Activated CD4-positive, alpha-beta T cell treated with anti-CD3 and anti-CD28 coated beads for 4 hours (primary cell): ENCODE results near the gene NBEAL1.
"Not testable (repeated sequence)": the region's sequence is repeated elsewhere in the genome, so short reads cannot be mapped to it uniquely, and the experiment has no call there.

Experiments used
- DNase-seq, 2 donors: peaks; one replicate each; pipeline ENCODE4 v3.0.0-alpha.2; 2020

The NBEAL1 gene

DNA sequence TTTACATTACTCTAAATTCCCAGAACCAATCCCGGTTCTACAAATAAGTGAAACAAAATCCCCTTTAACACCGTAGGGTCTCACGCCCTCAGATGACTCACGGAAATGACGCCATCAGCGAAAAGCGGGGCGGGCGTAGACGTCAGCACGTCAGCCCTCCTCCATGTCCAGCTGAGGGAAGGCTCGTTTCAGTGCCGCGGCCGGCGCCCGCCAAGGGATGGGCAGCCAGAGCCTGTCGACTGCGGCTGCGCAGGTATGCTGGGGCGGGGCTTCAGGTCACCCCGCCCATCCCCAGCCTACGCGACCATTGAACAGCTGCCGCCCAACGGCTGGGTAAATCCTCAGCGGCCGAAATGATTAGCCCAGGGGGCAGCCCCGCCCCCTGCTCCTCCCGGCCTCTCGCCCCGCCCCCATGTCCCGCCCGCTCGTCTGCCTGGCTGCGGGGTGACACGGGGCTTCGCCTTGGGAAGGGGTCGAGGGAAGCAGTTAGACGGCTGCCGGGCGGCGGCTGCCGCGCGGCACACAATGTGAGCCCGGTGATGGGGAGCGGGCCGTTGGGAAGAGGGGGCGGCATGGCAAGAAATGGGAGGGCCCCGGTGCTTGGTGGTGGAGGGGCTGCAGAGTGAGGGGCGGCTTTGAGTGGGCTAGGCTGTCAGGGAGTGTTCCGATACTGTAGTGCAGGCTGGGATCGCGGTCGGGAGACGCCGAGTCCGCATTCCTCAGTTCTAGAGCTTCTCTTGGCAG, at the start of gene NBEAL1:
NBEAL1 (plus strand) TSS at position 420 of the 744 bp plus-strand sequence. CDS start 1,510 bp downstream, outside the sequence.
- peak; percentile 95 for DNase-seq

DNA sequence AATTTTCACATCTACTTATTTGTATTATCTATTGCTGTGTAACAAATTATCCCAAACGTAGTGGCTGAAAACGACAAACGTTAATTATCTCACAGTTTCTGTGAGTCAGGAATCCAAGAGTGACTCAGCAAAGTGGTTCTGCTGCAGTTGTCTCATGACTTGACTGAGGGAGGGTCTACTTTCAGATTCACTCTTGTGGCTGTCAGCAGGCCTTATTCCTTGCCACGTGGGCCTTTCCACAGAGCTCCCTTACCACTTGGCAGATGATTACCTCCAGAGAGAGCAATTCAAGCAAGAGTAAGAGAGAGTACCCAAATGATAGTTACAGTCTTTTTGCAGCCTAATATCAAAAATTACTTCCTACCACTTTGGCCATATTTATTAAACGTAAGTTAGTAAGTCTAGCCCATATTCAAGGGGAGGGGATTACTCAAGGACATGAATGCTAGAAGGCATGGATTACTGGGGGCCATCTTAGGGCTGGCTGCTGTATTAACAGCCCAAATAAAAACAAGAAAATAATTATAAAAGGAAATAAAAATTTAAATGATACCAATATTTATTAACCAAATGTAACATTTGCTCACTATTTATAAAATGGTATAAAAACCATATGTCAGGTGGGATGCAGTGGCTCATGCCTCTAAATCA, 48.7 kb upstream of the NBEAL1 start:
- DNase-seq = no peak

DNA sequence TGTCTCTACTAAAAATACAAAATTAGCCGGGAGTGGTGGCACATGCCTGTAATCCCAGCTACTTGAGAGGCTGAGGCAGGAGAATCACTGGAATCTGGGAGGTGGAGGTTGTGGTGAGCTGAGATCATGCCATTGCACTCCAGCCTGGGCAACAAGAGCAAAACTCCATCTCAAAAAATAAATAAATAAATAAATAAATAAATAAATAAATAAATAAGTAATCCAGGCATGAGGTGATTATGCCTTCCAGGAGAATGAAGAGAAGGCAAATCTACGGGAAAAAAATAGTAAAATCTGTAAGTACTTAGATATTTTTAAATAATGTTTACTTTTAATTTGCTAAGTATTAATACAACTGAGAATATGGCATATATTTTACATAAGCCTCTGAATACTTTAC, 45.3 kb upstream of the NBEAL1 start:
- not testable (repeated sequence) for DNase-seq

GRCh38 chr2:202976809-202977208, 37.9 kb upstream of the NBEAL1 start:
- no peak for DNase-seq

- DNase-seq = no peak
These were observed 31.7 kb upstream of the NBEAL1 start for GRCh38 chr2:202982779-202983491.

DNA sequence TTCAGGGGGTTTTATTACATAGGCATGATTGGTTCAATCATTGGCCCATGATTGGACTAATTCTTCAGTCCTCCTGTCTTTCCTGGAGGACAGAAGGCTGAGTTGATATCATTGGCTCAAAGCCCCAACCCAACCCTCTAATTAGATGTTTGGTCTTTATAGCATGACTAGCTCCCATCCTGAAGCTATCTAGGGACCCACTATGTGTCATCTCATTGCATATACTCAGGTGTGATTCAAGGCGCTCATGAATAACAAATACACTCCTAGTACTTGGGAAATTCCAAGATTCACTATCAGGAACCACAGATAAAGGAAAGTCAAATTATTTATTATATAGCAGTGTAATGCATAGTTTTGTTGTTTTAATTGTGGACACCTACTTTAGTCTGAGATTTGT, 24.9 kb upstream of the NBEAL1 start:
- DNase-seq = no peak

DNA sequence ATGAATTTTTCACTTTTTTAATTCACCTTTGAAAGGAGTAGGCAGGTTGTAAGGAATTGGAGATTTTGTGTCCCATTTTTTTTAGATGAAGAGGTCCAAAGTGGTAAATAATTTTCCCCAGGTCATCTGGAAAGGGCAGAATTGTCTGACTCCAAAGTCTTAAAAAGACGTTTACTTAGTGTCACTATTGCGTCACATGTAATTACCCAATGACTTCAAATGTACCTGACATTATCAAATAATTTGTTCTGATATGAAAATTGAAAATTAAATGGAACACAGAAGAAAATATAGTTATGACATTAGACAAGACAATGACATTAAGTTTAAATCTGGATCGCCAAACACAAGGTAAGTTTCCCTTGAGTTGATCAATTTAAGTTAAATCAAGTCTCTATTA, 24.2 kb upstream of the NBEAL1 start:
- DNase-seq = no peak

DNA sequence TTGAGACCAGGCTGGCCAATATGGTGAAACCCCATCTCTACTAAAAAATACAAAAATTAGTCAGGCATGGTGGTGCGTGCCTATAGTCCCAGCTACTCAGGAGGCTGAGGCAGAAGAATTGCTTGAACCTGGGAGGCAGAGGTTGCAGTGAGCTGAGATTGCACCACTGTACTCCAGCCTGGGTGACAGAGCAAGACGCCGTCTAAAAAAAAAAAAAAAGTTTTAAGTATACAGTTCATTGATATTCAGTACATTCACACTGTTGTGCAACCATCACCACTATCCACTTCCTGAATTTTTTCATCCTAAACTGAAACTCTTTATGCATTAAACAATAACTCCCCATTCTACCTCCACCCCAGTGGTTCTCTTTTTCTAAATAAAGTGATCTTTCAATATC, 17.6 kb upstream of the NBEAL1 start:
- DNase-seq = not testable (repeated sequence)

GRCh38 chr2:203002054-203002821, 12.4 kb upstream of the NBEAL1 start:
- no peak for DNase-seq

- no peak for DNase-seq
These were observed 11.0 kb upstream of the NBEAL1 start for GRCh38 chr2:203003716-203004115.

- DNase-seq = no peak
These were observed 2.0 kb downstream of the NBEAL1 start for GRCh38 chr2:203016716-203017115.

GRCh38 chr2:203018181-203018580, 3.5 kb downstream of the NBEAL1 start:
- no peak for DNase-seq

DNA sequence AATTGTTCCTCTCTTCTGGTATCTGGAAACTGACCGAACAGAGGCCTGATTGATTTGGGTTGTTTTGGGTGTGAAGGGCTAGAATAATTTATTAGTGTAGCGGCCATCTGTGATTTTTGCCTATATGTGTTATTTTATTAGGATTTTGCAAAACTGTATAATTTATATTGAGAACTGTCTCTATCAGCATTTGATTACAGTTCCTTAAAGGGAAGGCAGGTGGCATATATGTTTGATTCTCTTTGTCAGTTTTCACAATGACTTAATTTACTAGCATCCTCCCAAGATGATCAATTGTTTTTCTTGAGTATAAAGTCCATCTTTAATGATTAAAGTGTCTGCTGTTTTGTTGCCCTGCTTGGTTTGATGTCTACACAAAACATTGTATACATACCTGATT, 4.5 kb downstream of the NBEAL1 start:
- DNase-seq = no peak

DNA sequence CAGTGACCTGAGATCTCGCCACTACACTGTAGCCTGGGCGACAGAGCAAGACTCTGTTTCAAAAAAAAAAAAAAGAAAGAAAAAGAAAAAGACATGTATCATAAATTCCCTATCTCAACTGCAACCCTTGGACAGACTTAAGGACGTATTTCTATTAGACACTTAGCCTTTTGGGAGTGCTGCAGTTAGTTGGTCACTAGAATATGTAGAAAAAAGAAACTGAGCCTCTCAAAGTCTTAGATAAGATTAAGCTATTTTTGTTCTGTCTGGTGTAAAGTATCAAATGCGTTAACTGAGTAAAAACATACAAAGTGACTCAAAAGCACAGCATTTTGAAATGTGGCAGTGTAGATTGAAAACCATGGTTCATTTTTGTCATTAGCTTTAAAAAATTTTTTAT, 7.3 kb downstream of the NBEAL1 start:
- no peak for DNase-seq

DNA sequence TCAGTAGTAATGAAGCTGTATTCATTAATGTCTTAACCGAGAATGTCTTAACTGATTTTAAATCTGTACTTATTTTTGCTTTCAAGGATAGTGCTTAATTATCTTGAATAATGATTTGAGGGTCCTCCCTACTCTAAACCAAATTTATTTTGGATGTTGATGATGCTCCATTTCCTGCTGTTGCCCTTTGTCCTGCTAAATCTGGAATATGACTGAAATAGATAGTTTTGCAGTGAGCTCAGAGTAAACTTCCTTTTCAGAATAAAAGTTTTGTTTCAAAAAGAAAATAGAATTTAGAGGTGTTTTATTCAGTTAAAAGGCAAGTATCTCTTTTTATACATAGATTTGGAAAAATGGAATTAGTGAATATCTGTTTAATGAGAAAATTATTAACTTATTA, 8.1 kb downstream of the NBEAL1 start:
- DNase-seq = no peak

GRCh38 chr2:203025592-203025991, 10.9 kb downstream of the NBEAL1 start:
- DNase-seq = no peak

- DNase-seq = no peak
These were observed 15.9 kb downstream of the NBEAL1 start for GRCh38 chr2:203030545-203030944.

GRCh38 chr2:203030991-203031390, 16.3 kb downstream of the NBEAL1 start:
- no peak for DNase-seq

GRCh38 chr2:203033395-203033794, 18.7 kb downstream of the NBEAL1 start:
- DNase-seq = no peak

DNA sequence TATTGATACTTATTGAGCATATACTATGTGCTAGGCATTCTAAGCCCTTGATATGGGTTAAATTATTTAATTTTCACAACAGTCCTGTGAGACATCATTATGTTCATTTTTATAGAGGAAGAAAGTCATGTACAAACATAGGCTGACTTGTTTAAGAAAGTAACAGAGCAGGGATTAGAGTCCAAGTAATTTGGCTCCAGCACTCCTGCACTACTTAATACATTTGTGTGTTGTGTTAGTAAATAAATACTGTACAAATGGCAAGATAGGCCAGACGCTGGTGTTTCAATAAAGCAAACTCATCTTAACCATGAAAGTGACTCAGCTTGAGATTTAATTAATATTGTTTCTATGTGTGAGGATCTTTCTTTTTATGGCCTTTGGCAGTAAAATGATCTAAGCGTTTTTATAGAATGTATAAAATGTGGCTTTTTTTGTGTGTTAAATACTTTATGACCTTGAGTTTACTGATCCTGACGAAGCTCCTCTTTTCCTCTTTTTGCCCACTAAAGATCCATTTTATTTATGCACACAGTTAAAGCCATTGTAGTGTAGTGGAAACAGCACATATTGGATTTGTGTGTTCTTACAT, 21.3 kb downstream of the NBEAL1 start:
- no peak for DNase-seq

DNA sequence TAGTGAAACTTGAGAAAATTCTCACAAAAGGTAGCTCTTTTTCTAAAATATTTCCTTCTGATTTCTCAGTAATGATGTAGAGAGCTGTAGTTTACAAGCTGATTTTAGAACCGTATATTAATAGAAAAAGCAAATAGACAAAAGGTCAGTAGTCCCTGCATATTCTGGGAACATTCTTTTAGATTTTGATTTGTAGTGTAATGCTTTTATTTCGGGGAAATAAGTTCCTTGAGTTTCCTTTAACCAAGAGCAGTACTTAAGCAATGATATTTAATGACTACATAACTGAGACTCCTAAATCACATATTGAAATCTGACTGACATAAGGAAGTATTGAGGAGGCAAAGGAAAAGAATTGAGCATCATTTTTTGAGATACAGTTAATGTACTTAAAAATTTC, 22.4 kb downstream of the NBEAL1 start:
- DNase-seq = no peak

DNA sequence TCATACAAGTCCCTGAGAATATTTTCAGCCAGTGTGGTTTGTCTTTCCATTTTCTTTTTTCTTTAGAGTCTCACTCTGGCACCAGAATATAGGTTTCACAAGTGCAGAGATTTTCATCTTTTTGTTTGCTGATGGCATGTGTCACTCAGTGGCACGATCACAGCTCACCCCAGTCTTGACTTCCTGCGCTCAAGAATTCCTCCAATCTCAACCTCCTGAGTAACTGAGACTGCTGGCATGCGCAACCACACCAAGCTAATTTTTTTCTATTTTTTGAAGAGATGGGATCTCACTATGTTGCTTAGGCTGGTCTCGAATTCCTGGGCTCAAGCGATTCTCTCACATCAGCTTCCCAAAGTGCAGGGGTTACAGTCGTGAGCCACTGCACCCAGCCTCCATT, 23.9 kb downstream of the NBEAL1 start:
- no peak for DNase-seq

DNA sequence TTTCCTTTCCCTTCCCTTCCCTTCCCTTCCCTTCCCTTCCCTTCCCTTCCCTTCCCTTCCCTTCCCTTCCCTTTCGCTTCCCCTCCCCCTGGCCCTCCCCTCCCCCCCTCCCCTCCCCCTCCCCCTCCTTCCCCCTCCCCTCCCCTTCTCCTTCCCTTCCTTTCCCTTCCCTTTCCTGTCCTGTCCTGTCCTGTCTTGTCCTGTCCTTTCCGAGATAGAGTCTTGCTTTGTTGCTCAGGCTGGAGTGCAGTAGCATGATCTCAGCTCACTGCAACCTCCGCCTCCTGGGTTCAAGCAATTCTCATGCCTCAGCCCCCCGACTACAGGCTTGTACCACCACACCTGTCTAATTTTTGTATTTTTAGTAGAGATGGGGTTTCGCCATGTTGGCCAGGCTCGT, 24.5 kb downstream of the NBEAL1 start:
- not testable (repeated sequence) for DNase-seq
